ENCODE results near the gene IL12RB2. TPM values are rescaled to one million over a fixed set of nuclear protein-coding genes. Genes with fewer than 3 reads are reported as not detected.

The IL12RB2 gene
- total and polyA plus RNA-seq, 2 of the 13 experiments (the other 11 are each of a cell fraction or from before 2014, with no cell fraction given): not detected

DNA sequence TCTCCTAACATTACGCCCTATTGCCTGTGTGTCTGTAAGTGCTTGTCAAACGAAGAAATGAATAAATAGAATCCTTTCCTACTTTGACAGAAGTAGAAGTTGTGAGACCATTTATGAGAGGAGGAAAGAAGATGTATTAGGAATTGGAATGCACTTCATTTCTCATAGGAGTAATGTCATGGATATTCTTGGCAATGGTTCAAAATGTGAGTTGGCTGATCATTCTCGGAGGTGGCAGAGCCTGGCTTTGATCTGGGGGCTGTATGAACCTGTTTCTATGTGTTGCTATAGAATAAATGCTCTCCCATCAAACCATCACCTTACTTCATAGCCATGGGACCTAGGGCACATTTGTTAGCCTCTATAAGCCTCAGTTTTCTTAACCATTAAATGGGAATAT lies 132.7 kb downstream of the IL12RB2 start:
- no peaks in the 10 kb centered on the region for H3K79me2 ChIP-seq (ENCODE audit: insufficient read depth, low read length)
- no peak overlapping the region for H3K27ac ChIP-seq (ENCODE audit: extremely low read length, insufficient read depth, low read length)
- H3K4me1 ChIP-seq (ENCODE audit: insufficient read depth, low read length): peaks cover 30% of the 10 kb centered on the region
- ChIA-PET CTCF (ENCODE audit: low intra/inter-chr PET ratio, low total read pairs) (no interaction called here), POLR2A (interaction anchor here (1.4 kb wide), 1 partner anchor 10 kb away, joined by 6 read pairs; the partner anchor contains the start of gene SERBP1)
- H2AFZ ChIP-seq (ENCODE audit: low read length): no peak overlapping the region
- intact Hi-C loops (cut with micrococcal nuclease; ENCODE audit: unreplicated experiment): no loop called here
- H3K4me2 ChIP-seq (ENCODE audit: low read depth, low read length): no peak overlapping the region
- H4K20me1 ChIP-seq (ENCODE audit: insufficient read depth, low read length): no peaks in the 10 kb centered on the region
- H3K4me3 ChIP-seq (replicated peaks in 1 of 3; ENCODE audit: insufficient read depth in 1 of 3, low read depth in 2 of 3, low read length in 3 of 3): no peak overlapping the region
- no peaks in the 10 kb centered on the region for H3K9me3 ChIP-seq (ENCODE audit: low read length)
- TF ChIP-seq EHMT2 (IDR thresholded peaks at IDR 0.05; ENCODE audit: borderline replicate concordance, low read depth, low read length) (no peak), NCOA2 (CRISPR knock-in tag; IDR thresholded peaks at IDR 0.05) (no peak), ZNF251 (CRISPR knock-in tag; IDR thresholded peaks at IDR 0.05) (no peak), GABPA (IDR thresholded peaks at IDR 0.05; ENCODE audit: low read depth, low read length) (no peak), GABPA (CRISPR knock-in tag; IDR thresholded peaks at IDR 0.05; ENCODE audit: low read depth) (no peak), ZNF496 (CRISPR knock-in tag; IDR thresholded peaks at IDR 0.05; ENCODE audit: insufficient replicate concordance) (no peak), MXD4 (CRISPR knock-in tag; IDR thresholded peaks at IDR 0.05) (no peak), MYC (CRISPR knock-in tag; IDR thresholded peaks at IDR 0.05; ENCODE audit: borderline replicate concordance) (no peak)
- TF ChIP-seq, protein P1, sequence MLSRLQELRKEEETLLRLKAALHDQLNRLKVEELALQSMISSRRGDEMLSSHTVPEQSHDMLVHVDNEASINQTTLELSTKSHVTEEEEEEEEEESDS (CRISPR knock-in tag; IDR thresholded peaks at IDR 0.05; ENCODE audit: borderline replicate concordance): no peak
- TF ChIP-seq, protein P2, sequence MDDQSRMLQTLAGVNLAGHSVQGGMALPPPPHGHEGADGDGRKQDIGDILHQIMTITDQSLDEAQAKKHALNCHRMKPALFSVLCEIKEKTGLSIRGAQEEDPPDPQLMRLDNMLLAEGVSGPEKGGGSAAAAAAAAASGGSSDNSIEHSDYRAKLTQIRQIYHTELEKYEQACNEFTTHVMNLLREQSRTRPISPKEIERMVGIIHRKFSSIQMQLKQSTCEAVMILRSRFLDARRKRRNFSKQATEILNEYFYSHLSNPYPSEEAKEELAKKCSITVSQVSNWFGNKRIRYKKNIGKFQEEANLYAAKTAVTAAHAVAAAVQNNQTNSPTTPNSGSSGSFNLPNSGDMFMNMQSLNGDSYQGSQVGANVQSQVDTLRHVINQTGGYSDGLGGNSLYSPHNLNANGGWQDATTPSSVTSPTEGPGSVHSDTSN (CRISPR knock-in tag; IDR thresholded peaks at IDR 0.05; ENCODE audit: borderline replicate concordance): no peak
- in situ Hi-C loops (cut with HindIII; ENCODE audit: extremely low pct_ligation_motif_present, low pct_unique_long_range_greater_than_20kb): no loop called here
- H3K36me3 ChIP-seq (replicated peaks in 1 of 2; ENCODE audit: control insufficient read depth in 1 of 2, insufficient read depth in 2 of 2, low read length in 2 of 2): no peaks in the 10 kb centered on the region
- BruUV-seq (replicated peaks): no TSS peak
- ATAC-seq (no peak), FAIRE-seq (no peak), DNase-seq (ENCODE audit: low spot score) (no peak)
- 58% methylated on average over 3 of the region's 3 CpGs for WGBS (ENCODE audit: low lambda C conversion rate)
- H3K27me3 ChIP-seq (ENCODE audit: control insufficient read depth in 1 of 2, insufficient read depth in 2 of 2, low read length in 2 of 2): no peaks in the 10 kb centered on the region
- H3K9ac ChIP-seq (ENCODE audit: insufficient read depth, low read depth, low read length): no peak overlapping the region
